ENCODE data around the gene RPL13A. TPM values are rescaled to one million over a fixed set of nuclear protein-coding genes. Genes with fewer than 3 reads are reported as not detected.
"Not testable (repeated sequence)": the region's sequence is repeated elsewhere in the genome, so short reads cannot be mapped to it uniquely, and the experiment has no call there.

Gene RPL13A
- total RNA-seq, 1 donor from 2014 or later, result 2,617 TPM

DNA sequence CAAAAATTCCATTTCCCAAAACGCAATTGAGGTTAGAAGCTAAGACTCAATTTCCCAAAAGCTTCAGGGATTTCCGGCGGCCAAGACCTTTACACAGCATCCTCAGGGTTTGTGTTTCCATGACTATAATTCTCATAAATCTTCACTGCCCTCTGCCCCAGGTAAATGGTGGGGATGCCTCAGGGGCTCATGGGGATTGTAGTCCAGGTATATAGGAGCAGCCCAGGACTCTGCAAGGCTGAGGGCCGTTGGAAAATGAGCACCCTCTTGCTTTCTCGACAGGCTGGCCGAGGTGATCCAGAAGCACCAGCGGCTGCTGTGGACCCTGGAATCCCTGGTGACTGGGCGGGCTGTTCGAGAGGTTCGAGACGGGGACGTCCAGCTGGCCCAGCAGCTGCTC, 28.0 kb upstream of the RPL13A start:
- Mint-ChIP-seq H3K4me1 (ENCODE audit: unreplicated experiment) (no peaks in the 10 kb centered on the region), H3K27ac (ENCODE audit: unreplicated experiment) (no peak overlapping the region), H3K36me3 (ENCODE audit: unreplicated experiment) (no peaks in the 10 kb centered on the region), H3K4me3 (ENCODE audit: unreplicated experiment) (no peak overlapping the region), H3K27me3 (ENCODE audit: unreplicated experiment) (no peaks in the 10 kb centered on the region), H3K9me3 (ENCODE audit: unreplicated experiment) (no peaks in the 10 kb centered on the region)
- no peak for DNase-seq (ENCODE audit: extremely low spot score, unreplicated experiment)
- TF ChIP-seq, protein P1, sequence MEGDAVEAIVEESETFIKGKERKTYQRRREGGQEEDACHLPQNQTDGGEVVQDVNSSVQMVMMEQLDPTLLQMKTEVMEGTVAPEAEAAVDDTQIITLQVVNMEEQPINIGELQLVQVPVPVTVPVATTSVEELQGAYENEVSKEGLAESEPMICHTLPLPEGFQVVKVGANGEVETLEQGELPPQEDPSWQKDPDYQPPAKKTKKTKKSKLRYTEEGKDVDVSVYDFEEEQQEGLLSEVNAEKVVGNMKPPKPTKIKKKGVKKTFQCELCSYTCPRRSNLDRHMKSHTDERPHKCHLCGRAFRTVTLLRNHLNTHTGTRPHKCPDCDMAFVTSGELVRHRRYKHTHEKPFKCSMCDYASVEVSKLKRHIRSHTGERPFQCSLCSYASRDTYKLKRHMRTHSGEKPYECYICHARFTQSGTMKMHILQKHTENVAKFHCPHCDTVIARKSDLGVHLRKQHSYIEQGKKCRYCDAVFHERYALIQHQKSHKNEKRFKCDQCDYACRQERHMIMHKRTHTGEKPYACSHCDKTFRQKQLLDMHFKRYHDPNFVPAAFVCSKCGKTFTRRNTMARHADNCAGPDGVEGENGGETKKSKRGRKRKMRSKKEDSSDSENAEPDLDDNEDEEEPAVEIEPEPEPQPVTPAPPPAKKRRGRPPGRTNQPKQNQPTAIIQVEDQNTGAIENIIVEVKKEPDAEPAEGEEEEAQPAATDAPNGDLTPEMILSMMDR (IDR thresholded peaks at IDR 0.05), result no peak

DNA sequence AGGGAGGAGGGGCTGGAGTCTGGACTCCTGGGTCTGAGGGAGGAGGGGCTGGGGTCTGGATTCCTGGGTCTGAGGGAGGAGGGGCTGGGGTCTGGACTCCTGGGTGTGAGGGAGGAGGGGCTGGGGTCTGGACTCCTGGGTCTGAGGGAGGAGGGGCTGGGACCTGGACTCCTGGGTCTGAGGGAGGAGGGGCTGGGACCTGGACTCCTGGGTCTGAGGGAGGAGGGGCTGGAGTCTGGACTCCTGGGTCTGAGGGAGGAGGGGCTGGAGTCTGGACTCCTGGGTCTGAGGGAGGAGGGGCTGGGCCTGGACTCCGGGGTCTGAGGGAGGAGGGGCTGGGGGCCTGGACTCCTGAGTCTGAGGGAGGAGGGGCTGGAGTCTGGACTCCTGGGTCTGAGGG, 26.3 kb upstream of the RPL13A start:
- not testable (repeated sequence) for H3K36me3 Mint-ChIP-seq (ENCODE audit: unreplicated experiment); H3K4me3 Mint-ChIP-seq (ENCODE audit: unreplicated experiment); H3K27ac Mint-ChIP-seq (ENCODE audit: unreplicated experiment); H3K27me3 Mint-ChIP-seq (ENCODE audit: unreplicated experiment); H3K9me3 Mint-ChIP-seq (ENCODE audit: unreplicated experiment); H3K4me1 Mint-ChIP-seq (ENCODE audit: unreplicated experiment); DNase-seq (ENCODE audit: extremely low spot score, unreplicated experiment)

DNA sequence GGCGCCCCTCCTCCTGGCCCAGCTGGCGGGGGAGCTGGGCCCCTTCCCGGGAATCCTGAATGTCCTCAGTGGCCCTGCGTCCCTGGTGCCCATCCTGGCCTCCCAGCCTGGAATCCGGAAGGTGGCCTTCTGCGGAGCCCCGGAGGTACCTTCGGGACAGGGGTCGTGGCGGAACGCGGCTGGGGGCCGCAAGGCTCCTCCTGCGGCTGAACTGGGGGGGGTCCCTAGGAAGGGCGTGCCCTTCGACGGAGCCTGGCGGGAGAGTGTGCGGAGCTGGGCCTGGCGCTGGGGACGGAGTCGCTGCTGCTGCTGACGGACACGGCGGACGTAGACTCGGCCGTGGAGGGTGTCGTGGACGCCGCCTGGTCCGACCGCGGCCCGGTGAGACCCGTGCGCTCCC, 25.8 kb upstream of the RPL13A start:
- DNase-seq (ENCODE audit: extremely low spot score, unreplicated experiment), result no peak
- no peaks in the 10 kb centered on the region for H3K27me3 Mint-ChIP-seq (ENCODE audit: unreplicated experiment)
- no peak overlapping the region for H3K27ac Mint-ChIP-seq (ENCODE audit: unreplicated experiment)
- TF ChIP-seq, protein P1 (IDR thresholded peaks at IDR 0.05), result no peak
- H3K4me1 Mint-ChIP-seq (ENCODE audit: unreplicated experiment), result no peaks in the 10 kb centered on the region
- no peaks in the 10 kb centered on the region for H3K36me3 Mint-ChIP-seq (ENCODE audit: unreplicated experiment)
- H3K4me3 Mint-ChIP-seq (ENCODE audit: unreplicated experiment), result no peak overlapping the region
- no peaks in the 10 kb centered on the region for H3K9me3 Mint-ChIP-seq (ENCODE audit: unreplicated experiment)

DNA sequence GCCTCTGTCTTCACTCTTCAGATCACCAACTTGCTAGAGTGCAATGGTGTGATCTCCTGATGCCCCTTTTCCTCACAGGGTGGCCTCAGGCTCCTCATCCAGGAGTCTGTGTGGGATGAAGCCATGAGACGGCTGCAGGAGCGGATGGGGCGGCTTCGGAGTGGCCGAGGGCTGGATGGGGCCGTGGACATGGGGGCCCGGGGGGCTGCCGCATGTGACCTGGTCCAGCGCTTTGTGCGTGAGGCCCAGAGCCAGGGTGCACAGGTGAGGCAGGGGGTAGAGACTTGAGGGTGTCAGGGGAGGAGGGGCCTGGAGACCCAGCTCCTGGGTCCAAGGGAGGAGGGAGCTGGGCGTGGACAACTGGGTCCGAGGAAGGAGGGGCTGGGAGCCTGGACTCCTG, 24.9 kb upstream of the RPL13A start:
- no peak for DNase-seq (ENCODE audit: extremely low spot score, unreplicated experiment)
- Mint-ChIP-seq H3K4me3 (ENCODE audit: unreplicated experiment) (no peak overlapping the region), H3K27me3 (ENCODE audit: unreplicated experiment) (no peaks in the 10 kb centered on the region), H3K36me3 (ENCODE audit: unreplicated experiment) (no peaks in the 10 kb centered on the region), H3K27ac (ENCODE audit: unreplicated experiment) (no peak overlapping the region), H3K4me1 (ENCODE audit: unreplicated experiment) (no peaks in the 10 kb centered on the region), H3K9me3 (ENCODE audit: unreplicated experiment) (no peaks in the 10 kb centered on the region)
- TF ChIP-seq, protein P1 (IDR thresholded peaks at IDR 0.05), result no peak

DNA sequence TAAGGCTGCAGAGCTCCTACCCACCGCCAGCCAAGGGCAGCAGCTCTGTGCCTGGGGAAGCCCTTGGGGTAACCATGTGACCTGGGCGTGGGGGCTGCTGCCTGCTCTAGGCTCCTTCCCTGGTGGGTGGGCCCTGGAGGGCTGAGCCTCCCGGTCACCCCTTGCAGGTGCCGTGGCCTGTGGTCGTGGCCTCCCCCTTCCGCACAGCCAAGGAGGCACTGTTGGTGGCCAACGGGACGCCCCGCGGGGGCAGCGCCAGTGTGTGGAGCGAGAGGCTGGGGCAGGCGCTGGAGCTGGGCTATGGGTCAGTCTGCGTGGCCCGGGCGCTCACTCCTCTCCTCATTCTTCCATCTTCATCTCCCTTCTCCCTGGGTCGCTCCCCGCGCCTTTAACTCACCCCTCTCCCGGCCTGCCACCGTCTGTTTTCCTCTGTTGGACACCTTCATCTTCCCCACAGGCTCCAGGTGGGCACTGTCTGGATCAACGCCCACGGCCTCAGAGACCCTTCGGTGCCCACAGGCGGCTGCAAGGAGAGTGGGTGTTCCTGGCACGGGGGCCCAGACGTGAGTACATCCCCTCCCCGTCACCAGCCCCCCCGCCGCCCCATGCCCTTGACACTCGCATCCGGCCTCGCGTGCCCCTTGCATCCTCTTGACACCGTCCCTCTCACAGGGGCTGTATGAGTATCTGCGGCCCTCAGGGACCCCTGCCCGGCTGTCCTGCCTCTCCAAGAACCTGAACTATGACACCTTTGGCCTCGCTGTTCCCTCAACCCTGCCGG, 23.3 kb upstream of the RPL13A start:
- Mint-ChIP-seq H3K27me3 (ENCODE audit: unreplicated experiment) (no peaks in the 10 kb centered on the region), H3K4me3 (ENCODE audit: unreplicated experiment) (no peak overlapping the region), H3K27ac (ENCODE audit: unreplicated experiment) (no peak overlapping the region), H3K4me1 (ENCODE audit: unreplicated experiment) (peaks cover 6% of the 10 kb centered on the region), H3K36me3 (ENCODE audit: unreplicated experiment) (peaks cover 3% of the 10 kb centered on the region), H3K9me3 (ENCODE audit: unreplicated experiment) (no peaks in the 10 kb centered on the region)
- DNase-seq (ENCODE audit: extremely low spot score, unreplicated experiment), result no peak
- TF ChIP-seq, protein P1 (IDR thresholded peaks at IDR 0.05), result no peak
